ENCODE results near the gene PTCH1. TPM values are rescaled to one million over a fixed set of nuclear protein-coding genes. Genes with fewer than 3 reads are reported as not detected.

The PTCH1 gene
- total and polyA plus RNA-seq, 8 donors = 5.4 to 22.6 (median 14.7) TPM

DNA sequence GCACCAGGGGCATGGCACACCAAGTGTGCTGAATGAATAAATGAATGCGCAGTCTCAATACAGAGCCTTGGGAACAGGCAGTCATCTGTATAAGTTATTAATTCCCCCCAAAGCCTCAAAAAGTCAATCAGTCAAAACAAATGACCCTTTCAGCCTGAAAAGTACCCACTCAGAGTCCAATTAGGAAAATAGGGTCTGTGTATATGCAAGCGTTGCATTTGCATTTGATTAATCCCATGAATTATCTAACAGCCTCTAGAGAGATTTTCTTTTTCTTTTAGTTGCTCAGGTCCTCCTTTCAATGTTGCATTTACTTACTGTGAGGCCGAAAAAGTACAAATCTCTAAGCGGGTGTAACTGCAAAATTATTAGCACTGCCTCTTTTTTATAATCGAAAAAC lies 23.4 kb downstream of the PTCH1 start:
- Histone ChIP-seq H3K36me3 (no peaks in the 10 kb centered on the region), H3K4me3 (no peak overlapping the region), H3K27me3 (no peaks in the 10 kb centered on the region), H3K9me3 (no peaks in the 10 kb centered on the region), H3K4me1 (no peaks in the 10 kb centered on the region), H3K27ac (no peak overlapping the region)
- no peak for FAIRE-seq
- ATAC-seq = no peak
- intact Hi-C loops (cut with DNase I) = no loop called here
- 93 to 94% methylated on average over 5 of the region's 5 CpGs for WGBS, 2 donors
- TF ChIP-seq, protein P1, sequence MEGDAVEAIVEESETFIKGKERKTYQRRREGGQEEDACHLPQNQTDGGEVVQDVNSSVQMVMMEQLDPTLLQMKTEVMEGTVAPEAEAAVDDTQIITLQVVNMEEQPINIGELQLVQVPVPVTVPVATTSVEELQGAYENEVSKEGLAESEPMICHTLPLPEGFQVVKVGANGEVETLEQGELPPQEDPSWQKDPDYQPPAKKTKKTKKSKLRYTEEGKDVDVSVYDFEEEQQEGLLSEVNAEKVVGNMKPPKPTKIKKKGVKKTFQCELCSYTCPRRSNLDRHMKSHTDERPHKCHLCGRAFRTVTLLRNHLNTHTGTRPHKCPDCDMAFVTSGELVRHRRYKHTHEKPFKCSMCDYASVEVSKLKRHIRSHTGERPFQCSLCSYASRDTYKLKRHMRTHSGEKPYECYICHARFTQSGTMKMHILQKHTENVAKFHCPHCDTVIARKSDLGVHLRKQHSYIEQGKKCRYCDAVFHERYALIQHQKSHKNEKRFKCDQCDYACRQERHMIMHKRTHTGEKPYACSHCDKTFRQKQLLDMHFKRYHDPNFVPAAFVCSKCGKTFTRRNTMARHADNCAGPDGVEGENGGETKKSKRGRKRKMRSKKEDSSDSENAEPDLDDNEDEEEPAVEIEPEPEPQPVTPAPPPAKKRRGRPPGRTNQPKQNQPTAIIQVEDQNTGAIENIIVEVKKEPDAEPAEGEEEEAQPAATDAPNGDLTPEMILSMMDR (IDR thresholded peaks at IDR 0.05) = no peak
- DNase-seq = no peak

GRCh38 chr9:95491543-95492320 lies 25.0 kb downstream of the PTCH1 start:
- 85 to 89% methylated on average over 8 of the region's 8 CpGs for WGBS, 2 donors
- Histone ChIP-seq H3K27me3 (no peaks in the 10 kb centered on the region), H3K9me3 (no peaks in the 10 kb centered on the region), H3K4me1 (peaks cover 9% of the 10 kb centered on the region in 3 donors), H3K36me3 (no peaks in the 10 kb centered on the region), H3K4me3 (no peak overlapping the region), H3K27ac (no peak overlapping the region)
- no peak for FAIRE-seq
- intact Hi-C loops (cut with DNase I) = no loop called here
- no peak for ATAC-seq
- TF ChIP-seq, protein P1 (IDR thresholded peaks at IDR 0.05) = no peak
- DNase-seq = no peak

DNA sequence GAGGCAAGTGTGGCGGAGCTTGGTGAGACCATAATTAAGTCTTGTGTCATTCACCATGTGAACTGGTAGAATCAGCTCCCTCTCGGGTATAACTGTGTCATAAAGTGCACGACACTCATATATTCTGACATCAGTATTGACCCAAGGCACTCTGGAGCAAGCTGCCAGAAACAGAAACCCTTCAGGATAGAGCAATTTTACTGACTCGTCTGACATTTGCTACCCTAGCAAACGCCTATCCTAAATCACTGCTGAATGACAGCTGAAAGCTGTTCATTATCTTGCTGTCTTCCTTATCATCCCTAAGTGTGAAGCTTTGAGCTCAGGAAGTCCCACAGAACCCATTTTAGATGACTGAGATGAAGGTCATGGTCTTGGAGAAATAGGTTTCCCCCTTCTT lies 27.8 kb downstream of the PTCH1 start:
- no peaks in the 10 kb centered on the region for H3K27me3 ChIP-seq
- intact Hi-C loops (cut with DNase I) = no loop called here
- ATAC-seq (no peak), DNase-seq (no peak), FAIRE-seq (no peak)
- H3K4me1 ChIP-seq = peaks cover 21 to 35% (median 33%) of the 10 kb centered on the region in 3 donors
- H3K9me3 ChIP-seq = no peaks in the 10 kb centered on the region
- no peak overlapping the region for H3K4me3 ChIP-seq
- TF ChIP-seq, protein P1 (IDR thresholded peaks at IDR 0.05) = no peak
- H3K36me3 ChIP-seq = no peaks in the 10 kb centered on the region
- WGBS, 2 donors = 73 to 79% methylated on average over 5 of the region's 5 CpGs
- no peak overlapping the region for H3K27ac ChIP-seq

DNA sequence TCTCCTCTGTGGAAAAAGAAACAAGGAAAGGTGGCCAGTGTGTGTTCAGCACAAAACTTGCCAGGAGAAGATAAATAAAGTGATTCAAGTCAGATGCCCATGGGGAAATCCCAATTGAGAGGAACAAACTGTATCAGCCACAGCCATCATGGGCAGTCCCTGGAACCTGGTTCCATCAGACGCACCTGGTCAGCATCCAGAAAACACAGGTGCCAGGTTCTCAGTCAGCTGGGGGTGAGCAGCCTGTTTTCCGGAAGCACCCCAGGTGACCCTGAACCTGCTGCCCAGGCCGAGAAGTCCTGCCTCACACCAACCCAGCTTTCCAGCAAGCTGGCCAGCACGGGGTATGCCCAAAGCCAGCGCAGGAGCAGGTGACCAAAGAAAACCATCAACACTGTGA lies 30.5 kb downstream of the PTCH1 start:
- ATAC-seq (peak; percentile 90 to 95 (median 94)), DNase-seq (peak; percentile 83 to 94 (median 94)), FAIRE-seq (no peak)
- Histone ChIP-seq H3K36me3 (no peaks in the 10 kb centered on the region), H3K27me3 (no peaks in the 10 kb centered on the region), H3K27ac (peak overlapping the region; percentile 36 to 78 (median 54)), H3K4me1 (peaks cover 21 to 41% (median 35%) of the 10 kb centered on the region in 3 donors), H3K9me3 (no peaks in the 10 kb centered on the region), H3K4me3 (no peak overlapping the region)
- intact Hi-C loops (cut with DNase I) = no loop called here
- WGBS, 2 donors = 13 to 19% methylated on average over 5 of the region's 5 CpGs
- TF ChIP-seq, protein P1 (IDR thresholded peaks at IDR 0.05) = no peak

- WGBS, 2 donors = 16 to 18% methylated on average over 3 of the region's 3 CpGs
- DNase-seq (no peak), ATAC-seq (peak in 1 of 4 donors; percentile 11), FAIRE-seq (no peak)
- Histone ChIP-seq H3K4me1 (peaks cover 21 to 41% (median 35%) of the 10 kb centered on the region in 3 donors), H3K36me3 (peaks cover 0 to 11% (median 4%) of the 10 kb centered on the region in 3 donors), H3K27ac (peak overlapping the region in 2 of 4 donors; percentile 65 to 78), H3K9me3 (no peaks in the 10 kb centered on the region), H3K4me3 (no peak overlapping the region), H3K27me3 (no peaks in the 10 kb centered on the region)
- TF ChIP-seq, protein P1 (IDR thresholded peaks at IDR 0.05) = no peak
- intact Hi-C loops (cut with DNase I) = no loop called here
Measured at GRCh38 chr9:95484225-95484624, 32.5 kb downstream of the PTCH1 start.

All from pancreas (tissue), 10 donors.